Measurements from ENCODE around the gene WDR35.
"Not testable (repeated sequence)": the region's sequence is repeated elsewhere in the genome, so short reads cannot be mapped to it uniquely, and the experiment has no call there.

WDR35 gene

DNA sequence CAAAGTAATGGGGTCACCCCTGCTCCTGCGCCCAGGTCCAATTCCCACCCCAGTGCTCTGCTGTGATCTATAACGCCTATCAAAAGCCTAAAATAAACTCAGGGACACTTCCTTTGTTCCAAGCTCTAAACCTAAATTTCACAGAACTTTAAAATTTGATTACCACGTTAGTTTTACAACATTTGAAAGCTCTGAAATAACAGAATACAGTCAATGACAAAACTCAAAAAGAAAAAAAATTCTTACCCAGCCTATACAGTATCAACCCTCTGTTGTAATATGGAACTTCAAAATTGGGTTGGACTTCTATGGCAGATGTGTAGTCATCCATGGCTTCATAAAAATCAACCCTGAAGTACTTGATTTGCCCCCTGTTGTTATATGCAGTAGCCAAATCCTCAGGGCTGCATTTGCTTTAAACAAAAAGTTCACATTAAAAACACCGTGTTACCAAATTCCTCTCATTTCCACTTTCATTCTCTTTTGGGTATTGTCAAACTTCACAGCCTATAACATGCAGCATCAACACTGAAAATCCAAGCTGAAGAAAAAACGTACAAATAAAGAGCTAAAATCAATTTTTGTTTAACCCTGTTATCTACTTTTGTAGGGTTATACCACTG lies 92.2 kb downstream of the WDR35 start:
- no peak overlapping the region for H3K27ac ChIP-seq
- TF ChIP-seq, protein P1, sequence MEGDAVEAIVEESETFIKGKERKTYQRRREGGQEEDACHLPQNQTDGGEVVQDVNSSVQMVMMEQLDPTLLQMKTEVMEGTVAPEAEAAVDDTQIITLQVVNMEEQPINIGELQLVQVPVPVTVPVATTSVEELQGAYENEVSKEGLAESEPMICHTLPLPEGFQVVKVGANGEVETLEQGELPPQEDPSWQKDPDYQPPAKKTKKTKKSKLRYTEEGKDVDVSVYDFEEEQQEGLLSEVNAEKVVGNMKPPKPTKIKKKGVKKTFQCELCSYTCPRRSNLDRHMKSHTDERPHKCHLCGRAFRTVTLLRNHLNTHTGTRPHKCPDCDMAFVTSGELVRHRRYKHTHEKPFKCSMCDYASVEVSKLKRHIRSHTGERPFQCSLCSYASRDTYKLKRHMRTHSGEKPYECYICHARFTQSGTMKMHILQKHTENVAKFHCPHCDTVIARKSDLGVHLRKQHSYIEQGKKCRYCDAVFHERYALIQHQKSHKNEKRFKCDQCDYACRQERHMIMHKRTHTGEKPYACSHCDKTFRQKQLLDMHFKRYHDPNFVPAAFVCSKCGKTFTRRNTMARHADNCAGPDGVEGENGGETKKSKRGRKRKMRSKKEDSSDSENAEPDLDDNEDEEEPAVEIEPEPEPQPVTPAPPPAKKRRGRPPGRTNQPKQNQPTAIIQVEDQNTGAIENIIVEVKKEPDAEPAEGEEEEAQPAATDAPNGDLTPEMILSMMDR (conservative IDR thresholded peaks at IDR 0.05): no peak
- TF ChIP-seq ZFX (IDR thresholded peaks at IDR 0.05): no peak

DNA sequence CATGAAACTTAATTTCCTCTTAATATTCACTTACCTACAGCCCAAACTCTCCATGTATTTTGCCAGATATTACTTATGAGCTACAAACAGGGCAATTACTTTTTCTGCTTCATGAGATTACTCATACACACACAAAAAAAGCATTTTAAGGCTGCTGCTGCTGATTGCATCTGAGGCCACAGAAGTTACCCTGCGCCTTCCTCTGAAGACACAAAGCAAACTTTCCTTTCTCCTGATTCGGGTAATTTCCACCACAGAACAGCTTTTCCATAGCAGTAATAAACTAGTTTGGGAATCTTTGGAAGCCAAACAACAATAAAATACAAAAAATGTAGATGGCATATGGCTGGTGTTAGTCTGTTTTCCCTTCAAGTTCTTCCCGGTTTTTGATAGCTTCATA lies 94.4 kb downstream of the WDR35 start:
- H3K27ac ChIP-seq: no peak overlapping the region
- TF ChIP-seq, protein P1 (conservative IDR thresholded peaks at IDR 0.05): no peak
- no peak for TF ChIP-seq ZFX (IDR thresholded peaks at IDR 0.05)

DNA sequence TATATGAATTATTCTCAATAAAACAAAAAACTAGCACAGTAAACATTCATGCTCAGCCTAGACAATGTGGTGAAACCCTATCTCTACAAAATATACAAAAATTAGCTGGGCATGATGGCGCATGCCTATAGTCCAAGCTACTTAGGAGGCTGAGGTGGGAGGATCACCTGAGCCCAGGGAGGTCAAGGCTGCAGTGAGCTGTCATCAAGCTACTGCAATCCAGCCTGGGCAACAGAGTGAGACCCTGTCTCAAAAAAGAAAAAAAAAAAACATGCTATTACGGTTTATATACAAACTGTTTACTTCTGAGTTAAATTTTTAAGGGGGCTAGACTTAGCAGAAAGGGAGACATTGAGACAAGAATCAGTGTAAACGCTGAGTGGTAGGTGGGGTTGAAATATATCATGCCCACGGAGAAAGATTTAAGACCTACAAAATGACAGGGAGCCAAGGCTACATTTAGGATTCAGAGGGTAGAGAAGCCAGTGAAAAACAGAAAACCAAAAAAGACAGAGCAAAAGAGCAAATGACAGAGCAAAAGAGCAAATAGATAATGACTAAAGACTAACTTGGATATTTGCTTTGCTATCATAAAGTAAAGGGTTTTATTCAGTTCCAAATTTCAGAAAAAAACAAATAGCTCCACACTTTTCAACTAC lies 95.6 kb downstream of the WDR35 start:
- H3K27ac ChIP-seq: no peak overlapping the region
- TF ChIP-seq, protein P1 (conservative IDR thresholded peaks at IDR 0.05): no peak
- no peak for TF ChIP-seq ZFX (IDR thresholded peaks at IDR 0.05)

DNA sequence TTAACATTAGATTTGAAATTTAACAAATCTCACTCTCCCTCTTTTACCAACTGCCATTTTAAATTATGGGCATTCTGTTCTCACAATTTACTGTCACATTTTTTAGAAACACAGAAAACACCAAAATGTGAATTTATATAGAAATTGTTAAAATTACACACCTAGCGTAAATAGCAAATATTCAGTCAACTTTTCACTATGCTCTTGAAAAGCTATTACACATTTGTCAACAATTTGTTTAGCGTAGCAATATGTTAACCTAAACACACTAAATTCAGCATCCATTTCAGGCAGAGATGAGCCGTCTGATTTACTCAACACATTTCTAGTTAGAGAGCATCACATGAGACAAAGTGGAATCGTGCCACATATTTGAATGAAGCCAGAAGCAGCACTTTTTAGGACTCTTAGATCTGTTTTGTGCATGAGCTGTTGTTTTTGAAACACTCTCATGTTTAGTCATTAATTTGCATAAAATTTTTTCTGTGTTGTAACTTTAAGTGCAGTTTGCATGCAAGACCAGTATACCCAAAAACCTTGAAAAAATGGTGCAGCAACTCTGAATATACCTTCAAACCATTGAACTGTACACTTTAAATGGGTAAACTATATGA lies 96.3 kb downstream of the WDR35 start:
- H3K27ac ChIP-seq: no peak overlapping the region
- TF ChIP-seq, protein P1 (conservative IDR thresholded peaks at IDR 0.05): no peak
- TF ChIP-seq ZFX (IDR thresholded peaks at IDR 0.05): no peak

DNA sequence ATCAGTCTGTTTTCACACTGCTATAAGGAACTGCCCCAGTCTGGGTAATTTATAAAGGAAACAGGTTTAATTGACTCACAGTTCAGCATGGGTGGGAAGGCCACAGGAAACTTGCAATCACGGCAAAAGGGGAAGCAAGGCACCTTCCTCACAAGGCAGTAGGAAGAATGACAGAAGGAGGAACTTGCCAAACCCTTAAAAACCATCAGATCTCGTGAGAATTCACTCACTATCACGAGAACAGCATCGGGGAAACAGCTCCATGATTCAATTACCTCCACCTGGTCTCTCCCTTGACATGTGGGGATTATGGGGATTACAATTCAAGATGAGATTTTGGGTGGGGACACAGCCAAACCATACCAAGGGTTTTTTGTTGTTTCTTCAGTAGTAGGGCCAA lies 97.9 kb downstream of the WDR35 start:
- H3K27ac ChIP-seq: not testable (repeated sequence)

DNA sequence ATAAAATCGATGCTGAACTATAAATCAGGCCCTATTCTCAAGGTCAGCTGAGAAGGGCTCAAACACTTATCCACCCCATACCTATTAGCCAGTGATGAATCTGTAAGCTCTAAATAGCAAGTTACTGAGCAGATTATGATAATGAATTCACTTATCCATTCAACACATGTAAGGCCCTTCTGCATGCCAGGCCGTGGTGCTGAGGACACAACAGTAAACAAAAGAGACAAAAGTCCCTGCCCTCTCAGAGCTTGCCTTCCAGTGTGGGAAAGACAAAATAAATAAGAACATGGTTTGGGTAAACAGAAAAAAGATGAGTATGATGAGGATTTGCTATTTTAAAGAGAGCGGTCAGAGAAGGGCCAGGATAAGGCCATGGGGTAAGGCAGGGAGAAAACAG lies 99.8 kb downstream of the WDR35 start:
- TF ChIP-seq, protein P1 (conservative IDR thresholded peaks at IDR 0.05): no peak
- no peak for TF ChIP-seq ZFX (IDR thresholded peaks at IDR 0.05)
- no peak overlapping the region for H3K27ac ChIP-seq

DNA sequence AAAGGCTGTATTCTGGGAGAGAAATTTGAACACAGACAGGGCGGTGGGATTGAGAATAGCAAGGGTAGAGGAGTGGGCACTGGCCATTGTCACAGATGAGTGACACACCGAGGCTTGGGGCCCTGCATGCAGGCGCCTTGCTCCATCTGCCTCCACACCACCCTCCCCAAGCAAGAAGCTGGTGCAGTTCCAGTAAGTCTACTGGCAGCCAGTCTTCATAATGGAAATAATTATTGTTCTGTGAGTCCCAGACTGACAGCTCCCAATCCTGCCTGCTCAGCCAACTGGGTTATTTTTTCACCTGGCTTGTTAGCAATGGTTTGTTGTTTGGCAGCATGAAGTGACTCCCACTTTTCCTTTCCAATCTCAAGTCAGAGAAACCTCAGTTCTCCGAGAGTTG lies 101.1 kb downstream of the WDR35 start:
- peak overlapping the region; percentile 3; the same call in 1 of the 2 replicates for H3K27ac ChIP-seq
- TF ChIP-seq ZFX (IDR thresholded peaks at IDR 0.05): no peak
- TF ChIP-seq, protein P1 (conservative IDR thresholded peaks at IDR 0.05): no peak

All from C4-2B (cell line).